HG02840 (cell line): ENCODE results near the gene EPS8L3.
"Not testable (repeated sequence)": the region's sequence is repeated elsewhere in the genome, so short reads cannot be mapped to it uniquely, and the experiment has no call there.

Experiments used
- ATAC-seq: cut with Tn5 transposase; IDR thresholded peaks from one replicate; pipeline ENCODE4 v1.9.1; 2021; ENCODE audit warnings: mild to moderate bottlenecking, moderate library complexity, moderate number of reproducible peaks; ENCODE audit not compliant: unreplicated experiment, low FRiP score

The EPS8L3 gene

DNA sequence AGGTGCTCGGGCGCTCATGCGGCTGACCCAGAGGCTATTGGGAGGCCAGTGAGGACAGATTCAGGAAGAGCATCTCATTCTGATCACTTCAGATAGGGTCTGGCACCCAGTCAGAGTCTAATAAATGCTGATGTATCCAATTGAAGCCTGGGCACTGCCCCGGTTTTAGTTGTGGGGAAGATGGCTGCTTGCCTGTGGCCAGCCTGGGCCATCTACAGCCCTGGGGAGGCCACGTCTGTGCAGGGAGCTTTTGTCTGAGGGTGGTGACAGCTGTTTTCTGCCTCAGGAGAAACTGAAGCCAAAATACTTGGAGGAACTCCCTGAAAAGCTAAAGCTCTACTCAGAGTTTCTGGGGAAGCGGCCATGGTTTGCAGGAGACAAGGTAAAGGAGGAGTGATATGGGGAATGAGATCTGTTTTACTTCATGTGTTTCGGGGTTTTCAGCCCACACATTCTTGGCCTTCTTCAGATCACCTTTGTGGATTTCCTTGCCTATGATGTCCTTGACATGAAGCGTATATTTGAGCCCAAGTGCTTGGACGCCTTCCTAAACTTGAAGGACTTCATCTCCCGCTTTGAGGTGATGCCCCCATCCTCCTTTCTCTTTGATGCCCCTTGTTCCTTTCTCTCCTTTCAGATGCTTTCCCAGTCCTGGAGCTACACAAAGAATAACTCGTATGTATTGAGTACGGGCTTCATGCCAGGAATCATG, 48.9 kb downstream of the EPS8L3 start:
- ATAC-seq, result no peak

DNA sequence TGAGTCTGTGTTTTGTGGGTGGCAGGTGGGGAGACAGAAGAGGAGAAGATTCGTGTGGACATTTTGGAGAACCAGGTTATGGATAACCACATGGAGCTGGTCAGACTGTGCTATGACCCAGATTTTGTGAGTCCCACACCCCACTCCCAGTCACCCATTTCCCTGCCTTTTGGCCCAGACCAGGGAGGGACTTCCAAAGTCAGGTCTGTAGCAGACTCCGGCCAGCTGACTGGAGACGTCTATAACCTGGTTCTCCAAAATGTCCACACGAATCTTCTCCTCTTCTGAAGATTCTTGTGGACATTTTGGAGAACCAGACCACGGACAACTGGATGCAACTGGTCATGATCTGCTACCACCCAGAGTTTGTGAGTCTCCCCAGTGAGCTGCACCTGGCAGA, 50.1 kb downstream of the EPS8L3 start:
- ATAC-seq, result no peak

DNA sequence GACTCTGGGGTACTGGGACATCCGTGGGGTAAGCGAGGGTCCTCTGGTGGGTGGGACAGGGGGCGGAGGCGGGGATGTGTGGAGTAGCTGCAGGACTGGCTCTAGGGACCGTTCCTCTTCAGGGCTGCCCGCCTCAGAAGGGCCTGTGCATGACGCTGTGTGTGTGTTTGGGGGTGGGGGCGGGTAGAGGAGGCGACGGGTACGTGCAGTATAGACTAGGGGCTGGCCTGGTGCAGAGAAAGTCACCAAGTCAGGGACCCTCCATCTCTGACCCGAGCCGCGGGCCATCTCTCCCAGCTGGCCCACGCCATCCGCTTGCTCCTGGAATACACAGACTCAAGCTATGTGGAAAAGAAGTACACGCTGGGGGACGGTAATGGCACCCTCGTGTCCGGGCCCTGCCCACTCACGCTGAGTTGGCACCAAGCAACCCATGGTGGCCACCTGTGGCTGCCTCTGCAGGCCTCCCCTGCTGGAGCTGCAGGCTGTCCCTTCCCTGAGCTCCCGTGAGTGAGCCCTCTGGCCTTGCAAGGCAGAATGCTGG, 51.3 kb downstream of the EPS8L3 start:
- no peak for ATAC-seq

DNA sequence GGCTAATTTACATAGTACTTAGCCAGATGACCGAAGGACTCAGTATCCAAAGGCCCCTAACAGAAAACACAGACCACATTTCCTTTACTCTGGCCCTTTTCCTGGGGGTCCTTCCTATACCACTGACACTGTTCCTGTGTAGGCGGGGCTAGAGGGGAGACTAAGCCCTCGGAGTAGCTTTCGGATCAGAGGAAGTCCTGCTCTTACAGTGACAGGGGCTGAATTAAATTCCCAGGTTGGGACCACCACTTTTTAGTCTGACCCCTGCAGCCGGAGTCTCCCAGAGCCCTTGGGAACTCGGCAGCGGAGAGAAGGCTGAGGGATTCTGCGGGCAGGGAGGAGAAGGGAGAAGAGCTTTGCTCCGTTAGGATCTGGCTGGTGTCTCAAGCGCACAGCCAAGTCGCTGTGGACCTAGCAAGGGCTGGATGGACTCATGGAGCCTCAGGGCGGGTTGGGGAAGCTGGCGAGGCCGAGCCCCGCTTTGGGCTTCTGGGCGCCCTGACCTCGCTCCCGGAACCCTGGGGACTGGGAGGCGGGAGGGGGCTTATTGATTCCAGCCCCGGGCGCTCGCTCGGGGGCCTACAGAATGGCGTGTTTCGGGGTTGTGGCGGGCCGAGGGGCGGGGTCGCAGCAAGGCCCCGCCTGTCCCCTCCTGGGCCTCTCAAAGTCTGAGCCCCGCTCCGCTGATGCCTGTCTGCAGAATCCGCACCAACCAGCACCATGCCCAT, 52.0 kb downstream of the EPS8L3 start, which contains the start of gene GSTM5:
TSS of gene GSTM5 (plus strand) at position 659 of the 728 bp plus-strand sequence. CDS start at position 721, 62 bp downstream.
- ATAC-seq, result not testable (repeated sequence)

DNA sequence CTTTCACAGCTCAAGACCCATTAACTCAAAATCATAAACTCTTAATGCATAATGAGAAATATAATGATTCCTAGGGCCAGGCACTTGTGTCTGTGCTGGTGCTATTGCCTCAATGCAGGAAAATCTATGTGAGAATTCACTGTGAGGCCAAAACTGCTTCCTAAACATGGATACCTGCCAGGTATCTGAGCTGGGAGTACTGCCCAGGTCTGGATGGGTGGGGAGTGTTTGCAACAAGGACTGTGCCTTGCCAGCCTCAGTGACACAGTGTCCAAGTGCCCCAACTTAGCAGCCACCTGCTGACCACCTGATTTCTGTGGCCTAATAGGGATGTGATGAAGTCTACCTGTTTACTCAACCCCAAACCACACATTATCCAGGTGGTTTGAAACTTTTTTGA, 53.9 kb downstream of the EPS8L3 start:
- not testable (repeated sequence) for ATAC-seq

DNA sequence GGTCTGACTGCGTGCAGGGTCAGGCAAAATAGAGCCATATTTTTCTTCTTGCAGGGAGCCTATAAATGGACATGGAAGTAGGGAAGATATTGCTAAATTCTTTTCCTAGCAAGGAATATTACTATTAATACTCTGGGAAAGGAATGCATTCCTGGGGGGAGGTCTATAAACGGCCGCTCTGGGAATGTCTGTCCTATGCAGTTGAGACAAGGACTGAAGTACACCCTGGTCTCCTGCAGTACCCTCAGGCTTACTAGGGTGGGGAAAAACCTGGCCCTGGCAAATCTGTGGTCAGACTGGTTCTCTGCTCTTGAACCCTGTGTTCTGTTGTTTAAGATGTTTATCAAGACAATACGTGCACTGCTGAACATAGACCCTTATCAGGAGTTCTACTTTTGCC, 54.8 kb downstream of the EPS8L3 start:
- not testable (repeated sequence) for ATAC-seq

DNA sequence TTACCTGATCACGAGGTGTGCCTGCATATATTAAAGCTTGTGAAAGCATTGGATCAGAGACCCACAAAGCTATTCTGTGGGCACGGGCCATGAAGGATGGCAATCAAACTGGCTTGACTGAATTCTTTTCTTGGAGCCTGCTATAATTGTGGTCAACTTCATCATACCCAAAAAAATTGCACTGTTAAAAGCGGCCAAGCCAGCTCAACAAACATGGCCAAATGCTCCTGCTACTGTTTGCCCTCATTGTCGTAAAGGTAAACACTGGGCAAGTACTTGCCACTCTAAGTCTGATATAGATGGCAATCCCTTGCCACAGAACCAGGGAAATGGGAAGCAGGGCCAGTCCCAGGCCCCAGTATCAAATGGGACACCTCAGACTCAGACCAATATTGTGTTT, 58.3 kb downstream of the EPS8L3 start:
- ATAC-seq, result no peak

DNA sequence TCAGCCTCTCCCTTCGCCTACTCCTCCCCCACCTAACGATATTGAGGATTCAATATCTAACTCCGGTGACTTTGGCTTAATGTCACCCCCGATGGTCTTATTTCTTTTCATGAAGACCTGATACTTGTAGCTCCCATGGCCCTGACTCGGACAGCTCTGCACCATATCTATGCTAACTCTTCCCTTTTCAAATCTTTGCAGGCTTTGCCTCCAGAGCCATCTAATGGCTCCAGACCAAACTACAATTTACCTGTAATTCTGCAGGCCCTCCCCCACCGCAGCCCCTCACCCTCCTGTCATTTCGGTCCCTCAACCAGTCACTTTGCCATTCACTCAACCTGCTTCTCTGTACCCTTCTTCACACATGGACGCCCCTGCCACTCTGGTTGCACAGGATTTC, 59.5 kb downstream of the EPS8L3 start:
- ATAC-seq, result no peak

DNA sequence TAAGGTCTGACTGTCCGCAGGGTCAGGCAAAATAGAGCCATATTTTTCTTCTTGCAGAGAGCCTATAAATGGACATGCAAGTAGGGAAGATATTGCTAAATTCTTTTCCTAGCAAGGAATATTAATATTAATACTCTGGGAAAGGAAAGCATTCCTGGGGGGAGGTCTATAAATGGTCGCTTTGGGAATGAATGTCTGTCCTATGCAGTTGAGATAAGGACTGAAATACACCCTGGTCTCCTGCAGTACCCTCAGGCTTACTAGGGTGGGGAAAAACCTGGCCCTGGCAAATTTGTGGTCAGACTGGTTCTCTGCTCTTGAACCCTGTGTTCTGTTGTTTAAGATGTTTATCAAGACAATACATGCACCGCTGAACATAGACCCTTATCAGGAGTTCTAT, 60.8 kb downstream of the EPS8L3 start:
- ATAC-seq, result not testable (repeated sequence)
